ENCODE data around the gene REM2.
"Not testable (repeated sequence)": the region's sequence is repeated elsewhere in the genome, so short reads cannot be mapped to it uniquely, and the experiment has no call there.

Gene REM2

GRCh38 chr14:22849212-22849819 lies 33.7 kb upstream of the REM2 start:
- Histone ChIP-seq H3K4me1 (ENCODE audit: control insufficient read depth, insufficient read depth, low read length) (peaks cover 8% of the 10 kb centered on the region), H3K4me3 (ENCODE audit: low read length) (no peak overlapping the region), H3K27me3 (ENCODE audit: control insufficient read depth, insufficient read depth, low read length) (no peaks in the 10 kb centered on the region), H3K9me3 (ENCODE audit: control insufficient read depth, insufficient read depth, low read length) (no peaks in the 10 kb centered on the region), H3K27ac (ENCODE audit: low read length) (no peak overlapping the region), H3K36me3 (ENCODE audit: control insufficient read depth, insufficient read depth, low read length) (peaks cover 19% of the 10 kb centered on the region)
- WGBS (ENCODE audit: insufficient coverage, insufficient read length) = no CpG with 5 or more reads among the region's 19 CpGs
- DNase-seq (ENCODE audit: low read depth, low spot score) = no peak

GRCh38 chr14:22850944-22851764 lies 31.9 kb upstream of the REM2 start:
- Histone ChIP-seq H3K4me3 (ENCODE audit: low read length) (no peak overlapping the region), H3K27me3 (ENCODE audit: control insufficient read depth, insufficient read depth, low read length) (no peaks in the 10 kb centered on the region), H3K4me1 (ENCODE audit: control insufficient read depth, insufficient read depth, low read length) (peaks cover 8% of the 10 kb centered on the region), H3K27ac (ENCODE audit: low read length) (no peak overlapping the region), H3K9me3 (ENCODE audit: control insufficient read depth, insufficient read depth, low read length) (no peaks in the 10 kb centered on the region), H3K36me3 (ENCODE audit: control insufficient read depth, insufficient read depth, low read length) (peaks cover 5% of the 10 kb centered on the region; the same call in 1 of the 2 replicates)
- no CpG with 5 or more reads among the region's 9 CpGs for WGBS (ENCODE audit: insufficient coverage, insufficient read length)
- no peak for DNase-seq (ENCODE audit: low read depth, low spot score)

GRCh38 chr14:22852178-22852577 lies 30.8 kb upstream of the REM2 start:
- DNase-seq (ENCODE audit: low read depth, low spot score); H3K9me3 ChIP-seq (ENCODE audit: control insufficient read depth, insufficient read depth, low read length); H3K27ac ChIP-seq (ENCODE audit: low read length); H3K4me1 ChIP-seq (ENCODE audit: control insufficient read depth, insufficient read depth, low read length); H3K36me3 ChIP-seq (ENCODE audit: control insufficient read depth, insufficient read depth, low read length); H3K4me3 ChIP-seq (ENCODE audit: low read length); H3K27me3 ChIP-seq (ENCODE audit: control insufficient read depth, insufficient read depth, low read length): not testable (repeated sequence)
- no CpG with 5 or more reads among the region's 12 CpGs for WGBS (ENCODE audit: insufficient coverage, insufficient read length)

GRCh38 chr14:22852599-22852939 lies 30.5 kb upstream of the REM2 start:
- no peak overlapping the region for H3K27ac ChIP-seq (ENCODE audit: low read length)
- no peaks in the 10 kb centered on the region for H3K27me3 ChIP-seq (ENCODE audit: control insufficient read depth, insufficient read depth, low read length)
- WGBS (ENCODE audit: insufficient coverage, insufficient read length) = no CpG with 5 or more reads among the region's 2 CpGs
- peaks cover 8% of the 10 kb centered on the region for H3K4me1 ChIP-seq (ENCODE audit: control insufficient read depth, insufficient read depth, low read length)
- H3K9me3 ChIP-seq (ENCODE audit: control insufficient read depth, insufficient read depth, low read length) = no peaks in the 10 kb centered on the region
- H3K4me3 ChIP-seq (ENCODE audit: low read length) = no peak overlapping the region
- no peak for DNase-seq (ENCODE audit: low read depth, low spot score)
- no peaks in the 10 kb centered on the region for H3K36me3 ChIP-seq (ENCODE audit: control insufficient read depth, insufficient read depth, low read length)

- no peak overlapping the region for H3K27ac ChIP-seq (ENCODE audit: low read length)
- no peaks in the 10 kb centered on the region for H3K9me3 ChIP-seq (ENCODE audit: control insufficient read depth, insufficient read depth, low read length)
- no CpG with 5 or more reads among the region's 20 CpGs for WGBS (ENCODE audit: insufficient coverage, insufficient read length)
- H3K4me3 ChIP-seq (ENCODE audit: low read length) = peak overlapping the region; percentile 24; the same call in 1 of the 2 replicates
- H3K27me3 ChIP-seq (ENCODE audit: control insufficient read depth, insufficient read depth, low read length) = no peaks in the 10 kb centered on the region
- no peak for DNase-seq (ENCODE audit: low read depth, low spot score)
- H3K4me1 ChIP-seq (ENCODE audit: control insufficient read depth, insufficient read depth, low read length) = peaks cover 6% of the 10 kb centered on the region
- H3K36me3 ChIP-seq (ENCODE audit: control insufficient read depth, insufficient read depth, low read length) = no peaks in the 10 kb centered on the region
These were observed 29.9 kb upstream of the REM2 start for GRCh38 chr14:22852940-22853767.

- H3K36me3 ChIP-seq (ENCODE audit: control insufficient read depth, insufficient read depth, low read length) = not testable (repeated sequence)
These were observed 28.7 kb upstream of the REM2 start for GRCh38 chr14:22854296-22854695.

DNA sequence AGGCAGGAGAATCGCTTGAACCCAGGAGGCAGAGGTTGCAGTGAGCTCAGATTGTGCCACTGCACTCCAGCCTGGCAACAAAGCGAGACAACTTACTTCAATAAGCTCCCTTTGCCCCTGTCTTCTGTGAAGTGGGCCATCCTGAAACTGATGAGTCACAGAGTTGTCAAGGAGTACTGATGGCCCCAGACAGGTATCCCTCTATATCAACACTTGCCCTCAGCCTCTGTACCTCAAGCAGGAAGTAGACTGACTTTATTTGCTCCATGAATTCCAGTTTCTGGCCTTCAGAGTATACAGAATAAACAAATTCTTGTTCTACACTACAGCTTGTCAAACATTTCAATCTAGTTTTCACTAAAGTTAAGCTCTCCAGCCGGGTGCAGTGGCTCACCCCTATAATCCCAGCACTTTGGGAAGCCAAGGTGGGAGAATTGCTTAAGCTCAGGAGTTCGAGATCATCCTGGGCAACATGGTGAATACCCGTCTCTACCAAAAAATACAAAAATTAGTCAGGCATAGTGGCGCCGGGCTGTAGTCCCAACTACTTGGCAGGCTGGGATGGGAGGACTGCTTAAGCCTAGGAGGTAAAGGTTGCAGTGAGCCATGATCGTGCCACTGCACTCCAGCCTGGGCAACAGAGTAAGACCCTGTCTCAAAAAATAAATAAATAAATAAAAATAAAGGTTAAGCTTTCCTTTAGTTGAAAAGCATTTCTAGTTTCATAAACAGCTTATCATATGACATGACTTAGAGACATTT lies 27.9 kb upstream of the REM2 start:
- Histone ChIP-seq H3K4me3 (ENCODE audit: low read length) (no peak overlapping the region), H3K36me3 (ENCODE audit: control insufficient read depth, insufficient read depth, low read length) (no peaks in the 10 kb centered on the region), H3K27ac (ENCODE audit: low read length) (no peak overlapping the region), H3K9me3 (ENCODE audit: control insufficient read depth, insufficient read depth, low read length) (no peaks in the 10 kb centered on the region), H3K4me1 (ENCODE audit: control insufficient read depth, insufficient read depth, low read length) (0 out of 2 replicates have a peak, but pooled peaks cover 3% of the 10 kb centered on the region), H3K27me3 (ENCODE audit: control insufficient read depth, insufficient read depth, low read length) (no peaks in the 10 kb centered on the region)
- DNase-seq (ENCODE audit: low read depth, low spot score) = no peak
- WGBS (ENCODE audit: insufficient coverage, insufficient read length) = no CpG with 5 or more reads among the region's 8 CpGs

More at GRCh38 chr14:22854296-22854695, 28.7 kb upstream of the REM2 start:
- H3K27me3 ChIP-seq (ENCODE audit: control insufficient read depth, insufficient read depth, low read length); DNase-seq (ENCODE audit: low read depth, low spot score); H3K27ac ChIP-seq (ENCODE audit: low read length); H3K4me3 ChIP-seq (ENCODE audit: low read length); H3K9me3 ChIP-seq (ENCODE audit: control insufficient read depth, insufficient read depth, low read length); H3K4me1 ChIP-seq (ENCODE audit: control insufficient read depth, insufficient read depth, low read length): not testable (repeated sequence)
- WGBS (ENCODE audit: insufficient coverage, insufficient read length) = no CpG with 5 or more reads among the region's 11 CpGs

DNA sequence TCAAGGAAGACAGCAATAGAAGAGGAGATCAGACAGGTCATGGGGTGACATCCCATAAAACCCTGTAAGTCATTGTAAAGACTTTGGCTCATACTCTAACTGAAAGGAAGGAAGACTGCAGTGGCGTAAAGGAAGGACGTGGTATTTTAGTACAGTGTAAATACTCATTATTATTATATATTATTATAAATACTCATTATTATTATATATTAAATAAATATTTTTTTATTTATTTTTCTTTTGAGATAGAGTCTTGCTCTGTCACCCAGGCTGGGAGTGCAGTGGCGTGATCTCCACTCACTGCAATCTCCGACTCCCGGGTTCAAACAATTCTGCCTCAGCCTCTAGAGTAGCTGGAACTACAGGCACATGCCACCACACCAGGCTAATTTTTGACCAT lies 26.6 kb upstream of the REM2 start:
- H3K4me3 ChIP-seq (ENCODE audit: low read length) = no peak overlapping the region
- WGBS (ENCODE audit: insufficient coverage, insufficient read length) = no CpG with 5 or more reads among the region's 5 CpGs

DNA sequence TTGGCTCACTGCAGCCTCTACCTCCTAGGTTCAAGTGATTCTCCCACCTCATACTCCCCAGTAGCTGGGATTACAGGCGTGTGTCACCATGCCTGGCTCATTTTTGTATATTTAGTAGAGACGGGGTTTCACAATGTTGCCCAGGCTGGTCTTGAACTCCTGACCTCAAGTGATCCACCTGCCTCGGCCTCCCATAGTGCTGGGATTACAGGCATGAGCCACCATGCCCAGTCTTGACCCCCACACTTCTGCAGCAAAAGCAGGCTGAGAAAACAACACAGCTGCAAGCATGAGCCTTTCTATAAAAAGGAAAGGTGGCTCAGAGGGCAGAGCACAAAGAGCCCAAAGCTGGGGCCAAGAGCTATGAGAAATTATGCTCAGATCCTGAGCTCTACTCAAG lies 22.6 kb upstream of the REM2 start:
- not testable (repeated sequence) for H3K27ac ChIP-seq (ENCODE audit: low read length)

More for the DNA sequence above, 26.6 kb upstream of the REM2 start:
- Histone ChIP-seq H3K4me1 (ENCODE audit: control insufficient read depth, insufficient read depth, low read length) (0 out of 2 replicates have a peak, but pooled peaks cover 3% of the 10 kb centered on the region), H3K9me3 (ENCODE audit: control insufficient read depth, insufficient read depth, low read length) (no peaks in the 10 kb centered on the region), H3K27ac (ENCODE audit: low read length) (no peak overlapping the region), H3K36me3 (ENCODE audit: control insufficient read depth, insufficient read depth, low read length) (no peaks in the 10 kb centered on the region), H3K27me3 (ENCODE audit: control insufficient read depth, insufficient read depth, low read length) (no peaks in the 10 kb centered on the region)
- no peak for DNase-seq (ENCODE audit: low read depth, low spot score)

GRCh38 chr14:22861651-22862050 lies 21.4 kb upstream of the REM2 start:
- Histone ChIP-seq H3K4me3 (ENCODE audit: low read length) (no peak overlapping the region), H3K27ac (ENCODE audit: low read length) (no peak overlapping the region), H3K4me1 (ENCODE audit: control insufficient read depth, insufficient read depth, low read length) (no peaks in the 10 kb centered on the region), H3K36me3 (ENCODE audit: control insufficient read depth, insufficient read depth, low read length) (no peaks in the 10 kb centered on the region), H3K9me3 (ENCODE audit: control insufficient read depth, insufficient read depth, low read length) (no peaks in the 10 kb centered on the region), H3K27me3 (ENCODE audit: control insufficient read depth, insufficient read depth, low read length) (no peaks in the 10 kb centered on the region)
- DNase-seq (ENCODE audit: low read depth, low spot score) = no peak

More for the DNA sequence above, 22.6 kb upstream of the REM2 start:
- not testable (repeated sequence) for H3K4me1 ChIP-seq (ENCODE audit: control insufficient read depth, insufficient read depth, low read length); H3K27me3 ChIP-seq (ENCODE audit: control insufficient read depth, insufficient read depth, low read length); H3K4me3 ChIP-seq (ENCODE audit: low read length); H3K9me3 ChIP-seq (ENCODE audit: control insufficient read depth, insufficient read depth, low read length); DNase-seq (ENCODE audit: low read depth, low spot score); H3K36me3 ChIP-seq (ENCODE audit: control insufficient read depth, insufficient read depth, low read length)
- WGBS (ENCODE audit: insufficient coverage, insufficient read length) = no CpG with 5 or more reads among the region's 3 CpGs
